Choroid plexus epithelial cell (primary cell): ENCODE results near the gene KCNQ5.

Experiments
- DNase-seq: peaks from one replicate; pipeline ENCODE4 v3.0.0-alpha.2; 2010; ENCODE audit warnings: low read depth
- H3K4me3 ChIP-seq: 2 replicates; pipeline ENCODE4 v1.5.1; 2011; ENCODE audit warnings: low read depth, mild to moderate bottlenecking, control low read depth, low read length, moderate library complexity
- TF ChIP-seq, protein P1 (sequence below): conservative IDR thresholded peaks from 2 replicates; pipeline ENCODE4 v1.5.1; 2011; ENCODE audit warnings: low read depth, mild to moderate bottlenecking, control low read depth, inconsistent platforms, low read length, moderate library complexity

The KCNQ5 gene

DNA sequence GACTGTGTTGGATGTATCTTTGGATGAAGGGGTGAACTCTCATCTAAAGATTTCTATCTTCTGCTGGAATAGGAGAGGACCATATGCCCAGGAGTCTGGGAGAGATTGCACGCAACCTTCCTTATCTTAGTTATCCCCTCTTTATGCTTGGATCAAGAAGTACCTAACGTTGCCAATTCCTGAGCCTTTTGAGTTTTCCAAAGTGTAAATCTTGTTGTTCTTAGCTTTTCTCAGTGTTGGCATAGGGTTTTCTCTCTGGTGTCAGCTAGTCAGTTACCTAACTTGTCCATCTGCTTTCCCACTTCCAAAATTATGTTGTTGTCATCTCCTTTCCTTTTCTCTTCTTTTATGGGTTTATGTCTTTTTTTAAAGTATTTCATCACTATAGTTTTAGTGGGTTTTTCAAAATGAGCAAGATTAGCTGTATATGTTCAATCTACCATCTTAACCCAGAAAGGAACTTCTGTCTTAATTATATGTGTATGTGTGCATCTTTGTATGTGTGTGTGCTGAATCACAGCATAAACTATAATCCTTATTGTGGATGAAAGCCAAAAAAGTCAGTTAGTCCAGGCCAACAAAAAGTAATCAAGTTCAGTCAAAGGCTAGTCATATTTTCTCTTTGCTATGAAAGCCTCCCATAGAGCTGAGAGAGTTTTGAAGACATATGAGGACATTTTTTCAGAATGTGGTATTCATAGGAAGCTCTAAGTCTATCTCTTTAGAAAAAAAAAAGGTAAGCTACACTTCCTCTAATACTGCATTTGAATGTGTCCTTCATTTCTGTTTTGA, 531.3 kb downstream of the KCNQ5 start:
- peak; percentile 10 for DNase-seq

DNA sequence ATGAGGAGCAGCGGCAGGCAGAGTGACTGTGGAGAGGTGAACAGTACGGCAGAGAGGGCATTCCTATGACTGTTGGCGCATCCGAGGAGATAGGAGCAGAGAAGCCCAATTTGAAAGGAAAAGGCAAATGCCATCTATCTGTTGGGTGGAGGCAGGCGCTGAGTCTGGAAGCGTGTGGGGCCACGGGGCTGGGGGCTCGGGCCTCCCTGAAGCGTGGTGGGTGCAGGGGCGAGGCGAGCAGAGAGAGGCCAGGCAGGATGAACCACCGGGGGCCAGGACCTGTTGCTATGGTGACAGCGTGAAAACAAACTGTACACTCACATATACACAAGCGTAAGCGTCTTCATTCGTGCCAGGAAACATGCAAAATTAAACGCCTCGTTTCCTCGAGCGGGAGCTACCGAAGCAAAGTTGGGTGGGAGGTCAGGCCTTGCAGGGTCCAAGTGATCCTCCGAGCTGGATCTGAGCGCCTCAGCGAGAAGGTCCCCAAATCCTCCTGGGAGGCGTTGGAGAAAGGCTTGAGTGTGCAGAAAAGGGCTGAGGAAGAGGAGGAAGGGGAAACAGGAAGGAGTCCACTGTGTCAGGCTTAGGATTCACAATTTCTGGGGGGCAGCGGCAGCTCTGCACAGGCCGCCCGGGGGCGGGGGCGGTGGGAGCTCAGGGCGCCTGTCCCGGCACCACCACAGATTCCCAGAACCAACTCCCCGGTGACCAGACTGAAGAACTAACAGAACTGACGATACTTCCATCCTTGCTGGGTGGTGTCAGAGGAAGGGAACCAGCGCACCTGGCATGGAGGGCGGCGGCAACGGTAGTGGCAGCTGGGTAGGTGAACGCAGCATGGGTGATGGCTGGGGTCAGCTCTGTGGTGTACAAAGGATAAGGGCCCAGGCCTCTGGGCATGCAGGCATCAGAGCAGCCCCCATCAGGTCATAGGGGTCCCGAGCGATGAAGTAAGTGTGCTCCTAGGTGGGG, 535.2 kb downstream of the KCNQ5 start:
- no peak for DNase-seq
- TF ChIP-seq, protein P1, sequence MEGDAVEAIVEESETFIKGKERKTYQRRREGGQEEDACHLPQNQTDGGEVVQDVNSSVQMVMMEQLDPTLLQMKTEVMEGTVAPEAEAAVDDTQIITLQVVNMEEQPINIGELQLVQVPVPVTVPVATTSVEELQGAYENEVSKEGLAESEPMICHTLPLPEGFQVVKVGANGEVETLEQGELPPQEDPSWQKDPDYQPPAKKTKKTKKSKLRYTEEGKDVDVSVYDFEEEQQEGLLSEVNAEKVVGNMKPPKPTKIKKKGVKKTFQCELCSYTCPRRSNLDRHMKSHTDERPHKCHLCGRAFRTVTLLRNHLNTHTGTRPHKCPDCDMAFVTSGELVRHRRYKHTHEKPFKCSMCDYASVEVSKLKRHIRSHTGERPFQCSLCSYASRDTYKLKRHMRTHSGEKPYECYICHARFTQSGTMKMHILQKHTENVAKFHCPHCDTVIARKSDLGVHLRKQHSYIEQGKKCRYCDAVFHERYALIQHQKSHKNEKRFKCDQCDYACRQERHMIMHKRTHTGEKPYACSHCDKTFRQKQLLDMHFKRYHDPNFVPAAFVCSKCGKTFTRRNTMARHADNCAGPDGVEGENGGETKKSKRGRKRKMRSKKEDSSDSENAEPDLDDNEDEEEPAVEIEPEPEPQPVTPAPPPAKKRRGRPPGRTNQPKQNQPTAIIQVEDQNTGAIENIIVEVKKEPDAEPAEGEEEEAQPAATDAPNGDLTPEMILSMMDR: no peak

More for the DNA sequence above, 531.3 kb downstream of the KCNQ5 start:
- TF ChIP-seq, protein P1: no peak
- no peak overlapping the region for H3K4me3 ChIP-seq

DNA sequence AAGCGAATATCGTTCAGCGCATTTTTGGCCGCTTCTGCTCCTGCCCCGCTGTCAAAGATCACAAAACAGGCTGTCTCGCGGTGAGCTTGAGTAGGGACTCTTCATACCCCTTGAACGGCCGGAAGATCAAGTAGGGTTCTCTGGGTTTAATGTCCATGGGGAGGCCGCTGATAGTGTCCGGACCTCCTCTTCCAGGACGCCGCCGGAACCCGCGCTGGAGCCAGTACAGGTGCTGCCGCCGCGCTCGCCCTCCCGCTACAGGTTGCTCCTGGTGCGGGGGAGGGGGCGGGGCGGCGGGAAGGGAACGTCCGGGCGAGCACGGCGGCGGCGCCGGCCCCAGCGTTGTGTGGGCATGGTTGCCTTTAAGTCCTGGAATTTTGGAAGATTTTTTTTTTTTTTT, 536.0 kb downstream of the KCNQ5 start:
- H3K4me3 ChIP-seq: no peak overlapping the region
- DNase-seq: no peak
- TF ChIP-seq, protein P1: no peak

More for the DNA sequence above, 535.2 kb downstream of the KCNQ5 start:
- H3K4me3 ChIP-seq: no peak overlapping the region

DNA sequence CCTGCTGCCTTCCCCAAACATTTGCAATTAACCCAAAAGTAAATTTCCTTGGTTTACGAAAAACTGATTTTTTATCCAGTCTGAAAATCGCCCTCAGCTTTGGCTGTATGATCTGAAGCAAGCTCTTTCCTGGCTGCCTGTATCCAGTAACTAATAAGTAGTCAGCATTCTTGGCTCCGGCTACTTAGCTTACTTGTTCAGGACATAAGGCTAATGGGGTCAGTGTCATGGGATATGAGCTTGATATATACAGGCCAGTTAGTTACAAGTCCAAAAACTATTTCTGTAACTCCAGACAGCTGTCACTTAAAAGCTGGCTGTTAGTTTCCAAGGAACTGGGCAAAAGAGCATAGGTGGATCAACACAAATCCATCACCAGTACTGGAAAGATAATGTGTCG, 547.2 kb downstream of the KCNQ5 start:
- no peak overlapping the region for H3K4me3 ChIP-seq
- DNase-seq: peak; percentile 4
- TF ChIP-seq, protein P1: no peak

DNA sequence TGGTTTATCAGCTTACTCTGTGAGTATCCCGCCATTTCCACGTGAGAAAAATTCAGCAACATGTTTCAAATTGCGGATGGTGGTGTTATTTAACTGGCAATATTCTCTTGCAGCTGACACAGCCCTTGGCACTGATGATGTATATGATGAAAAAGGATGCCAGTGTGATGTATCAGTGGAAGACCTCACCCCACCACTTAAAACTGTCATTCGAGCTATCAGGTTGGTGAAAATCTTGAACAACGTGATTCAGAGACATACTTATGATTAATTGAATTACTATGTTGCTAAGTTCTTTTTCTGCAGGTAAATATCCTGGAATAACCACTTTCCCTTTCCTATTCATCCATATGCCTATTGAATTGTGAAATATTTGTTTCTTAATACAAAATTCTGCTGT, 547.8 kb downstream of the KCNQ5 start:
- H3K4me3 ChIP-seq: no peak overlapping the region
- DNase-seq: no peak
- TF ChIP-seq, protein P1: no peak

DNA sequence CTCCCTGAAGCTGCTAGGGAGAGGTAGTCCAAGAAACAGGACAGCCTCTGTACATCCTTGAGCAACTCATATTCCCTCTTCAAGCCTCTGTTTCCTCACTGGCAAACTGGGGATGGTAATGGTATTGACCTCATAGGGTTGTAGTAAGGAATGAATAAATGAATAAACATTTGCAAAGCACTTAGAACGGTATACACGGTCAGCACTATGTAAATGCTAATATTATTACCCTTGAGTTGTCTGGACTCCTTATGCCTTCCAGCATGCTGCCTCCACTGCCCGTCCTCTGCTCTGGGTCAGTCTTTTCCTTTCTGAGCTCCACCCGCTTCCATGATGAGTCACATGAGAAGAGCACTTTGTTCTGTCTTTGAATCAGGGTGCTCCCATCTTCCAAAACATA, 552.8 kb downstream of the KCNQ5 start:
- TF ChIP-seq, protein P1: no peak
- H3K4me3 ChIP-seq: no peak overlapping the region
- no peak for DNase-seq
